K562 (cell line): ENCODE measurements around the gene ZNF428. TPM values are rescaled to one million over a fixed set of nuclear protein-coding genes. Genes with fewer than 3 reads are reported as not detected.
A peak's percentile ranks its signal among the peaks of the same experiment; 100 is the strongest.

Experiments used
- ATAC-seq: fragments of 200-7000 bp; cut with Tn5 transposase; 3 replicates; pipeline ENCODE4 v1.9.1; 2020; ENCODE audit warnings: moderate library complexity
- BruUV-seq: library from RNA; stranded (reverse); fragments of 400-500 nt; replicated peaks from 2 replicates; lab custom pipeline; 2021; lab: Mats Ljungman, UMichigan
- CTCF ChIA-PET: fragments of 300-600 bp; formaldehyde crosslinking; extraction: SDS; loops from one replicate; lab custom pipeline; 2021; ENCODE audit warnings: low intra/inter-chr PET ratio; lab: Yijun Ruan, JAX
- POLR2A ChIA-PET: fragments of 300-600, 350-650 bp; sonication (Branson Sonifier 250); formaldehyde crosslinking; extraction: SDS; loops from one replicate; lab custom pipeline; 2021; ENCODE audit warnings: antibody characterized with exemption, inconsistent platforms; lab: Yijun Ruan, JAX
- DNase-seq, 4 experiments: peaks; one replicate each; pipeline versions ENCODE4 v3.0.0 to v3.0.0-alpha.2; 2011 to 2018; ENCODE audit warnings: low spot score in 3 of 4, mixed read lengths in 3 of 4; ENCODE audit errors: extremely low read depth in 1 of 4
- FAIRE-seq: peaks from 2 replicates; lab custom pipeline; 2011; peaks lifted over from hg19 to GRCh38; lab: Jason Lieb, UNC
- H2AFZ ChIP-seq: 2 replicates; pipeline ENCODE4 v1.6.0; 2011; ENCODE audit warnings: low read depth, low read length, control low read depth, inconsistent platforms
- H3K27ac ChIP-seq: fragments of 200-600 bp; 3 replicates; pipeline ENCODE4 v1.8.0; 2011; ENCODE audit warnings: low read depth, mild to moderate bottlenecking, control low read depth, inconsistent platforms, low read length, moderate library complexity, mixed read lengths; ENCODE audit errors: extremely low read depth
- H3K27me3 ChIP-seq, 2 experiments: fragments of 300-600 bp in 1 of 2; 2 replicates in 1 of 2; 3 replicates in 1 of 2; pipeline versions ENCODE4 v1.6.0 to v1.8.0; 2011; ENCODE audit warnings: inconsistent platforms in 2 of 2, low read length in 2 of 2, mild to moderate bottlenecking in 1 of 2, mixed read lengths in 1 of 2, moderate library complexity in 1 of 2; ENCODE audit not compliant: control insufficient read depth in 2 of 2, insufficient read depth in 2 of 2
- H3K36me3 ChIP-seq: fragments of 300-600 bp; 3 replicates; pipeline ENCODE4 v1.8.0; 2011; ENCODE audit warnings: mild to moderate bottlenecking, low read length, inconsistent platforms; ENCODE audit not compliant: control insufficient read depth, insufficient read depth
- H3K4me1 ChIP-seq, 2 experiments: fragments of 200-600 bp in 1 of 2; replicated peaks in 1 of 2; 2 replicates in 1 of 2; 3 replicates in 1 of 2; pipeline versions ENCODE4 v1.5.1 to v1.8.0; 2011; ENCODE audit warnings: inconsistent platforms in 2 of 2, low read length in 2 of 2, mild to moderate bottlenecking in 1 of 2, mixed read lengths in 1 of 2, moderate library complexity in 1 of 2; ENCODE audit not compliant: control insufficient read depth in 2 of 2, insufficient read depth in 2 of 2
- H3K4me2 ChIP-seq: 2 replicates; pipeline ENCODE4 v1.6.1; 2011; ENCODE audit warnings: low read length, control low read depth, inconsistent platforms, mixed read lengths; ENCODE audit not compliant: insufficient read depth
- H3K4me3 ChIP-seq: fragments of 200-600 bp; sonication (generic), shearing (Covaris generic); 2 replicates; pipeline ENCODE4 v1.5.1; 2016; ENCODE audit warnings: control low read depth, inconsistent platforms
- H3K79me2 ChIP-seq: fragments of 200-600 bp; 3 replicates; pipeline ENCODE4 v1.8.0; 2011; ENCODE audit warnings: low read length, inconsistent platforms; ENCODE audit not compliant: control insufficient read depth, insufficient read depth
- H3K9ac ChIP-seq, 2 experiments: 2 replicates each; pipeline versions ENCODE4 v1.6.0 to v1.6.1; 2011; ENCODE audit warnings: low read depth in 2 of 2, low read length in 2 of 2, control low read depth in 1 of 2, inconsistent platforms in 1 of 2, mild to moderate bottlenecking in 1 of 2, mixed read lengths in 1 of 2; ENCODE audit not compliant: insufficient read depth in 1 of 2
- H3K9me1 ChIP-seq: one replicate; pipeline ENCODE4 v1.6.0; 2011; ENCODE audit warnings: inconsistent platforms, mild to moderate bottlenecking, low read length, moderate library complexity; ENCODE audit not compliant: control insufficient read depth, insufficient read depth
- H3K9me3 ChIP-seq: replicated peaks from 2 replicates; pipeline ENCODE4 v1.5.1; 2011; ENCODE audit warnings: low read depth, low read length, inconsistent platforms; ENCODE audit not compliant: control insufficient read depth, insufficient read depth
- H4K20me1 ChIP-seq: replicated peaks from 2 replicates; pipeline ENCODE4 v1.6.1; 2011; ENCODE audit warnings: low read length, inconsistent platforms, mixed read lengths; ENCODE audit not compliant: control insufficient read depth, insufficient read depth
- CREM ChIP-seq: IDR thresholded peaks from 2 replicates; pipeline ENCODE4 v1.6.1; 2014; ENCODE audit warnings: antibody characterized with exemption, low read depth
- EGR1 ChIP-seq: fragments of 450-650 bp; conservative IDR thresholded peaks from 2 replicates; pipeline ENCODE4 v1.6.1; 2017; ENCODE audit warnings: mild to moderate bottlenecking
- L3MBTL2 ChIP-seq: fragments of 450-650 bp; IDR thresholded peaks from 2 replicates; pipeline ENCODE4 v1.6.1; 2016; ENCODE audit warnings: mild to moderate bottlenecking, moderate library complexity
- POLR2G ChIP-seq: fragments of 200-400 bp; formaldehyde crosslinking; IDR thresholded peaks from 2 replicates; pipeline ENCODE4 v1.6.1; 2017; ENCODE audit warnings: low read depth, mild to moderate bottlenecking, antibody characterized with exemption, low read length, moderate library complexity
- RAD51 ChIP-seq: fragments of 450-650 bp; IDR thresholded peaks from 2 replicates; pipeline ENCODE4 v1.7.1; 2016; ENCODE audit warnings: low read depth, mild to moderate bottlenecking, borderline replicate concordance
- RBFOX2 ChIP-seq: fragments of 200-400 bp; formaldehyde crosslinking; IDR thresholded peaks from 2 replicates; pipeline ENCODE4 v1.6.1; 2017; ENCODE audit warnings: low read depth, mild to moderate bottlenecking, low read length, moderate library complexity
- TRIM25 ChIP-seq: fragments of 450-650 bp; IDR thresholded peaks from 2 replicates; pipeline ENCODE4 v1.7.0; 2016; ENCODE audit warnings: borderline replicate concordance
- VEZF1 ChIP-seq: fragments of 200-800 bp; sonication (Bioruptor generic); IDR thresholded peaks from 2 replicates; pipeline ENCODE4 v1.6.1; 2017; ENCODE audit warnings: missing genetic modification characterization, missing compliant biosample characterization
- YBX1 ChIP-seq: fragments of 450-650 bp; IDR thresholded peaks from 2 replicates; pipeline ENCODE4 v1.7.1; 2016; ENCODE audit warnings: mild to moderate bottlenecking
- WGBS: fragments of 100-300 bp; shearing (Covaris generic); methylation state at CpG from one replicate; pipeline ENCODE4 v1.1.6; 2016; ENCODE audit warnings: low coverage, mixed read lengths; ENCODE audit not compliant: insufficient coverage; ENCODE audit errors: missing lambda C conversion rate; 5-methylcytosine and 5-hydroxymethylcytosine counted together
- in situ Hi-C: fragments of 300-500 bp; cut with MboI; formaldehyde crosslinking; loops from 4 replicates; pipeline ENCODE4 v1.15.0; 2018; ENCODE audit warnings: inconsistent platforms, mixed read lengths
- intact Hi-C: fragments of 100-400 bp; cut with micrococcal nuclease; formaldehyde crosslinking; loops from 2 replicates; pipeline ENCODE4 v1.14.2; 2022
- polyA plus RNA-seq, 8 experiments: library from polyadenylated mRNA; depleted of rRNA in 4 of 8; stranded (reverse) in 5 of 8; unstranded in 3 of 8; fragments of >200 nt; fragmentation: Nextera tagmentation in 2 of 8; fragmentation: Illumina TruSeq in 1 of 8; extraction: Ambion mirVana in 2 of 8; extraction: Trizol in 1 of 8; gene quantifications; 2 replicates each; pipeline versions ENCODE4 v1.2.1 to v1.2.3, GENCODE V29; 2011 to 2014; ENCODE audit warnings: inconsistent platforms in 1 of 8, missing spikeins in 1 of 8
- total RNA-seq, 7 experiments: library from RNA; depleted of rRNA in 6 of 7; stranded (reverse); fragments of >200 nt in 6 of 7; fragmentation: Illumina TruSeq in 2 of 7; extraction: Trizol in 2 of 7; gene quantifications; 2 replicates each; pipeline versions ENCODE4 v1.2.1 to v1.2.3, GENCODE V29; 2011 to 2021; ENCODE audit warnings: low replicate concordance in 1 of 7

ZNF428 gene
- total and polyA plus RNA-seq, 9 of the 15 experiments (the other 6 are each of a cell fraction or from before 2014, with no cell fraction given) = 0.15 to 85.7 (median 15.9) TPM

- FAIRE-seq (peak; percentile 78), DNase-seq (peak; percentile 78 to 86 (median 85)), ATAC-seq (peak; percentile 67)
- no peaks in the 10 kb centered on the region; the same call in 1 of the 3 replicates for H3K79me2 ChIP-seq
- peaks cover 28 to 50% of the 10 kb centered on the region in 2 experiments; a peak in 4 of 5 replicates for H3K4me1 ChIP-seq
- peaks cover 2% of the 10 kb centered on the region for H3K9me1 ChIP-seq
- H3K27me3 ChIP-seq = no peaks in the 10 kb centered on the region
- intact Hi-C loops (loop anchor here (10.0 kb wide), 2 partner anchors 71 to 181 kb away; no protein-coding TSS in a partner anchor), in situ Hi-C loops (no loop called here)
- no TSS peak for BruUV-seq
- H3K4me3 ChIP-seq = no peak overlapping the region
- no peak overlapping the region; the same call in 2 of the 3 replicates for H3K27ac ChIP-seq
- peak overlapping the region; percentile 52 for H2AFZ ChIP-seq
- POLR2A ChIA-PET = interaction anchor here (1.2 kb wide), 2 partner anchors 92 to 163 kb away, joined by 3 read pairs; no protein-coding TSS in a partner anchor
- 29% methylated on average over 17 of the region's 32 CpGs for WGBS
- no peaks in the 10 kb centered on the region; the same call in 2 of the 3 replicates for H3K36me3 ChIP-seq
- CTCF ChIA-PET = interaction anchor here (0.8 kb wide), 1 partner anchor 31 kb away, joined by 3 read pairs; no protein-coding TSS in a partner anchor
- H4K20me1 ChIP-seq = no peaks in the 10 kb centered on the region
- peak overlapping the region in 1 of 2 experiments; percentile 75; a peak in 2 of 4 replicates for H3K9ac ChIP-seq
- peak overlapping the region; percentile 52 for H3K4me2 ChIP-seq
- H3K9me3 ChIP-seq = no peaks in the 10 kb centered on the region
- TF ChIP-seq RAD51 (peak; percentile 70), EGR1 (peak; percentile 77), VEZF1 (CRISPR knock-in tag) (peak; percentile 17; the same call in 1 of the 2 replicates), TRIM25 (no peak), YBX1 (no peak), L3MBTL2 (peak; percentile 71), POLR2G (peak; percentile 62), RBFOX2 (0 out of 2 replicates have a peak, but pooled peaks have one; percentile 37), CREM (0 out of 2 replicates have a peak, but pooled peaks have one; percentile 12)
Observed at GRCh38 chr19:43625918-43626579, 6.6 kb upstream of the ZNF428 start.
